Adrenal gland (tissue), 12 donors: ENCODE data around the gene TMLHE. TPM values are rescaled to one million over a fixed set of nuclear protein-coding genes. Genes with fewer than 3 reads are reported as not detected.

Experiments
- DNase-seq, 7 donors: peaks; one replicate each; pipeline ENCODE4 v3.0.0-alpha.2; 2019 to 2020
- H3K27ac ChIP-seq, 5 donors: fragments of 200-600 bp; sonication (generic) in 4 of 5; 1 replicate in 3 of 5; 2 replicates in 2 of 5; pipeline versions ENCODE4 v1.5.1 to v1.8.0; 2016 to 2020; ENCODE audit warnings: mild to moderate bottlenecking in 1 of 5
- H3K27me3 ChIP-seq: fragments of 200-600 bp; 2 replicates; pipeline ENCODE4 v1.8.0; 2021
- H3K36me3 ChIP-seq, 2 donors: fragments of 200-600 bp; replicated peaks in 1 of 2; 1 replicate in 1 of 2; 2 replicates in 1 of 2; pipeline versions ENCODE4 v1.5.1 to v1.8.0; 2018 to 2022
- H3K4me1 ChIP-seq, 2 donors: fragments of 200-600 bp; replicated peaks in 1 of 2; 1 replicate in 1 of 2; 2 replicates in 1 of 2; pipeline versions ENCODE4 v1.5.1 to v1.8.0; 2018 to 2021
- H3K4me3 ChIP-seq, 4 donors: fragments of 200-600 bp; sonication (generic) in 3 of 4; one replicate each; pipeline ENCODE4 v1.5.1; 2016 to 2018
- H3K9me3 ChIP-seq, 3 donors: fragments of 200-600 bp; sonication (generic) in 1 of 3; replicated peaks in 1 of 3; 1 replicate in 2 of 3; 2 replicates in 1 of 3; pipeline versions ENCODE4 v1.5.1 to v1.8.0; 2016 to 2021
- POLR2A ChIP-seq, 2 donors: fragments of 450-650 bp; IDR thresholded peaks; one replicate each; pipeline ENCODE4 v1.6.1; 2017; ENCODE audit warnings: antibody characterized with exemption in 2 of 2, mild to moderate bottlenecking in 2 of 2, moderate library complexity in 1 of 2
- WGBS, 4 donors: extraction: QIAGEN DNeasy Blood & Tissue Kit in 2 of 4; methylation state at CpG; one replicate each; pipeline versions ENCODE4 v1.1.5 to v1.1.7; 2013 to 2017; 5-methylcytosine and 5-hydroxymethylcytosine counted together
- intact Hi-C, 2 donors: fragments of 100-400 bp; cut with DNase I; formaldehyde crosslinking; loops; one replicate each; pipeline versions ENCODE4 v1.14.1 to v1.15.0; 2022 to 2023
- polyA plus RNA-seq, 3 donors: library from polyadenylated mRNA; stranded (reverse); fragments of 200-250 nt in 2 of 3; fragments of 350-450 nt in 1 of 3; fragmentation: Illumina TruSeq in 1 of 3; extraction: RNeasy Lipid Tissue Mini Kit (QIAGEN cat#74804) in 1 of 3; gene quantifications; one replicate each; pipeline ENCODE4 v1.2.3, GENCODE V29; 2013 to 2014
- total RNA-seq, 9 donors: library from RNA; depleted of rRNA in 4 of 9; stranded (reverse); fragments of >200 nt in 4 of 9; fragments of 120-200 nt in 1 of 9; fragmentation: NEBNext Ultra II Directional in 1 of 9; extraction: Animal tissue kit (Norgen Biotek cat#: 25700) in 1 of 9; gene quantifications; one replicate each; pipeline versions ENCODE4 v1.1.0 to v1.2.4, GENCODE V29; 2013 to 2023
- TF ChIP-seq, protein P1 (sequence below), 6 experiments: fragments of 450-650 bp in 4 of 6; fragments of 200-600 bp in 2 of 6; sonication (generic) in 1 of 6; IDR thresholded peaks; 1 replicate in 5 of 6; 2 replicates in 1 of 6; pipeline versions ENCODE4 v1.5.1 to v1.8.0; 2016 to 2021; ENCODE audit warnings: antibody characterized with exemption in 6 of 6, mild to moderate bottlenecking in 2 of 6, moderate library complexity in 1 of 6
- donor health status: healthy with polysubstance abuse.
- donor health status: Bipolar disorder and iron deficiency.
- donor health status: DM: yes; HTN: yes; CAD: no.
- donor health status: DM: no; HTN: no; CAD: no.
- donor health status: DM: no; HTN: no; CAD: no.
- donor health status: DM: yes; HTN: yes; CAD: no.

Gene TMLHE
- total and polyA plus RNA-seq, 12 donors: 6.7 to 33.7 (median 19.6) TPM

DNA sequence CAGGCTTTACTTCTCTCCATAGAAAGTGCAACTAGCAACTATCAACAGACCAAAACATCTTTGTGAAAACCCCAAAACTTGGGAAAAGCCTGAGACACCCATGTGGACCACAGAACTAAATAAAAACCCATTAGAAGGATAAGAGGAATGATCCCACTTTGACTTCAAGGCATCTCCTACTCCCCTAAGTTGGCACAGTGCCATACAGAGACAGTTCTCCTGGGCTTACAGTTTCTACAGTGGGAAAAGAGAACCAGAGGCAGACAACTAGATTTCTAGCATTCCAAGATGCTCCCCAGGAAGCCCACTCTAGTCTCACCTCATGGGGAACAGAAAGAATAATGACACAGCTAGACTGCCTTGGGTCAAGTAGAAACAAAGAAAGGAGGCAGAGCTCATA is 20.4 kb downstream of the TMLHE start:
- H3K27ac ChIP-seq: no peak overlapping the region
- H3K36me3 ChIP-seq: no peaks in the 10 kb centered on the region
- no peaks in the 10 kb centered on the region for H3K27me3 ChIP-seq
- H3K4me3 ChIP-seq: no peak overlapping the region
- peaks cover 0 to 12% (median 0%) of the 10 kb centered on the region in 3 donors for H3K9me3 ChIP-seq
- TF ChIP-seq, protein P1, sequence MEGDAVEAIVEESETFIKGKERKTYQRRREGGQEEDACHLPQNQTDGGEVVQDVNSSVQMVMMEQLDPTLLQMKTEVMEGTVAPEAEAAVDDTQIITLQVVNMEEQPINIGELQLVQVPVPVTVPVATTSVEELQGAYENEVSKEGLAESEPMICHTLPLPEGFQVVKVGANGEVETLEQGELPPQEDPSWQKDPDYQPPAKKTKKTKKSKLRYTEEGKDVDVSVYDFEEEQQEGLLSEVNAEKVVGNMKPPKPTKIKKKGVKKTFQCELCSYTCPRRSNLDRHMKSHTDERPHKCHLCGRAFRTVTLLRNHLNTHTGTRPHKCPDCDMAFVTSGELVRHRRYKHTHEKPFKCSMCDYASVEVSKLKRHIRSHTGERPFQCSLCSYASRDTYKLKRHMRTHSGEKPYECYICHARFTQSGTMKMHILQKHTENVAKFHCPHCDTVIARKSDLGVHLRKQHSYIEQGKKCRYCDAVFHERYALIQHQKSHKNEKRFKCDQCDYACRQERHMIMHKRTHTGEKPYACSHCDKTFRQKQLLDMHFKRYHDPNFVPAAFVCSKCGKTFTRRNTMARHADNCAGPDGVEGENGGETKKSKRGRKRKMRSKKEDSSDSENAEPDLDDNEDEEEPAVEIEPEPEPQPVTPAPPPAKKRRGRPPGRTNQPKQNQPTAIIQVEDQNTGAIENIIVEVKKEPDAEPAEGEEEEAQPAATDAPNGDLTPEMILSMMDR (IDR thresholded peaks at IDR 0.05): no peak
- TF ChIP-seq POLR2A (IDR thresholded peaks at IDR 0.05): no peak
- no peaks in the 10 kb centered on the region for H3K4me1 ChIP-seq
- intact Hi-C loops: no loop called here
- DNase-seq: no peak

GRCh38 chrX:155577682-155578081 is 35.1 kb downstream of the TMLHE start:
- Histone ChIP-seq H3K4me3 (no peak overlapping the region), H3K27ac (no peak overlapping the region), H3K27me3 (no peaks in the 10 kb centered on the region), H3K9me3 (no peaks in the 10 kb centered on the region), H3K36me3 (no peaks in the 10 kb centered on the region), H3K4me1 (no peaks in the 10 kb centered on the region)
- no peak for DNase-seq
- TF ChIP-seq, protein P1 (IDR thresholded peaks at IDR 0.05): no peak
- no peak for TF ChIP-seq POLR2A (IDR thresholded peaks at IDR 0.05)
- intact Hi-C loops: no loop called here
- WGBS, 4 donors: 52 to 86% (median 71%) methylated on average over 1 to 2 of the region's 2 CpGs

GRCh38 chrX:155563099-155563498 is 49.7 kb downstream of the TMLHE start:
- DNase-seq: no peak
- no peaks in the 10 kb centered on the region for H3K27me3 ChIP-seq
- no peak overlapping the region for H3K4me3 ChIP-seq
- H3K36me3 ChIP-seq: no peaks in the 10 kb centered on the region
- TF ChIP-seq POLR2A (IDR thresholded peaks at IDR 0.05): no peak
- TF ChIP-seq, protein P1 (IDR thresholded peaks at IDR 0.05): no peak
- intact Hi-C loops: no loop called here
- no peaks in the 10 kb centered on the region for H3K9me3 ChIP-seq
- H3K27ac ChIP-seq: no peak overlapping the region
- 60 to 91% (median 64%) methylated on average over 1 of the region's 1 CpG; no CpG with 5 or more reads in 1 of the 4 donors for WGBS, 4 donors
- H3K4me1 ChIP-seq: no peaks in the 10 kb centered on the region

GRCh38 chrX:155544881-155545280 is 67.9 kb downstream of the TMLHE start:
- Histone ChIP-seq H3K4me3 (no peak overlapping the region), H3K4me1 (no peaks in the 10 kb centered on the region), H3K36me3 (no peaks in the 10 kb centered on the region), H3K27ac (no peak overlapping the region), H3K27me3 (no peaks in the 10 kb centered on the region), H3K9me3 (peaks cover 0 to 6% (median 0%) of the 10 kb centered on the region in 3 donors)
- no peak for TF ChIP-seq POLR2A (IDR thresholded peaks at IDR 0.05)
- TF ChIP-seq, protein P1 (IDR thresholded peaks at IDR 0.05): no peak
- intact Hi-C loops: no loop called here
- 35 to 72% (median 41%) methylated on average over 2 of the region's 2 CpGs for WGBS, 4 donors
- no peak for DNase-seq
